ENCODE data around the gene NOC2L.

GRCh38 chr1:950881-951280 is 8.2 kb downstream of the NOC2L start:
- TF ChIP-seq CTCF (IDR thresholded peaks at IDR 0.05) (no peak), POLR2A (IDR thresholded peaks at IDR 0.05) (no peak)

All from thyroid gland (tissue), 4 donors.